Colonic mucosa (tissue), 4 donors: ENCODE measurements around the gene WDR83. TPM values are rescaled to one million over a fixed set of nuclear protein-coding genes. Genes with fewer than 3 reads are reported as not detected.
A peak's percentile ranks its signal among the peaks of the same experiment; 100 is the strongest.
"Not testable (repeated sequence)": the region's sequence is repeated elsewhere in the genome, so short reads cannot be mapped to it uniquely, and the experiment has no call there.

ENCODE experiments used
- DNase-seq: peaks from one replicate; pipeline ENCODE4 v3.0.0-alpha.2; 2020
- H3K27ac ChIP-seq: fragments of 200-600 bp; one replicate; pipeline ENCODE4 v1.8.0; 2021
- H3K27me3 ChIP-seq: fragments of 200-600 bp; one replicate; pipeline ENCODE4 v1.8.0; 2021
- H3K36me3 ChIP-seq: fragments of 200-600 bp; one replicate; pipeline ENCODE4 v1.8.0; 2021
- H3K4me1 ChIP-seq: fragments of 200-600 bp; one replicate; pipeline ENCODE4 v1.8.0; 2021; ENCODE audit warnings: mild to moderate bottlenecking
- H3K4me3 ChIP-seq: fragments of 200-600 bp; one replicate; pipeline ENCODE4 v1.8.0; 2021
- H3K9ac ChIP-seq, 2 donors: one replicate each; pipeline ENCODE4 v1.7.0; 2013; ENCODE audit warnings: control low read depth in 2 of 2, low read depth in 2 of 2, low read length in 2 of 2
- H3K9me3 ChIP-seq: fragments of 200-600 bp; one replicate; pipeline ENCODE4 v1.8.0; 2021
- CTCF ChIP-seq: fragments of 200-600 bp; IDR thresholded peaks from one replicate; pipeline ENCODE4 v1.8.0; 2022; ENCODE audit warnings: antibody characterized with exemption, mild to moderate bottlenecking
- intact Hi-C: fragments of 100-400 bp; cut with DNase I; formaldehyde crosslinking; loops from one replicate; pipeline ENCODE4 v1.14.1; 2022
- total RNA-seq, 2 donors: library from RNA; stranded (reverse); fragmentation: NEBNext Ultra II Directional in 1 of 2; extraction: Animal tissue kit (Norgen Biotek cat#: 25700) in 1 of 2; gene quantifications; one replicate each; pipeline ENCODE4 v1.2.1, GENCODE V29; 2021
- donor health status: healthy.
- donor health status: DM: no; HTN: no; CAD: no.
- donor health status: DM: no; HTN: no; CAD: no.

Gene WDR83
- total RNA-seq, 2 donors from 2014 or later: 7.3 to 17.9 TPM

DNA sequence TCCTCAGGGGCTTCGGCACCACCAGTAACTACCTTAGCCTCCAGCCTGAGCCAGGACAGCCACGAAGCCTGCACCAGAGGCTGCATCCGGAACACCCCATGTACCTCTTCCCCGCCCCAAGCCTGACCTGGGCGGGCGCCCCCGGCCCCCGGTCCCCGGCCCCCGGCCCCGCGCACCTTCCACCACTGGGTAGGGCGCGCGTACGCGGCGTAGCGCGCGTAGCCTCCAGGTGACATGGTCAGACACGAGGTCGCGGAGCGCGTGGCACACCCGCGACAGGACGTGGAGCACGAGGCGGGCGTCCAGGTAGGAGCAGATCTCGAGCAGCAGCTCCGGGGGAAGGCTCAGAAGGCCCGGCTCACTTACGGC is 29.4 kb downstream of the WDR83 start:
- Histone ChIP-seq H3K27ac (no peak overlapping the region), H3K27me3 (no peaks in the 10 kb centered on the region), H3K9me3 (no peaks in the 10 kb centered on the region), H3K9ac (peak overlapping the region; percentile 62 to 81), H3K4me1 (peaks cover 5% of the 10 kb centered on the region), H3K36me3 (no peaks in the 10 kb centered on the region), H3K4me3 (peak overlapping the region; percentile 75)
- DNase-seq: no peak
- intact Hi-C loops: no loop called here
- no peak for TF ChIP-seq CTCF

- no peak for TF ChIP-seq CTCF
- Histone ChIP-seq H3K9me3 (no peaks in the 10 kb centered on the region), H3K36me3 (no peaks in the 10 kb centered on the region), H3K4me1 (peaks cover 5% of the 10 kb centered on the region), H3K27me3 (no peaks in the 10 kb centered on the region), H3K27ac (peak within 1 kb of the TSS; percentile 58), H3K4me3 (peak within 1 kb of the TSS; percentile 75), H3K9ac (peak within 1 kb of the TSS; percentile 64 to 81)
- intact Hi-C loops: no loop called here
- DNase-seq: peak; percentile 97
Observed at GRCh38 chr19:12696366-12697335, 30.0 kb downstream of the WDR83 start, which contains the start of gene FBXW9. Gene FBXW9, minus strand, starts transcription at chr19:12696631. Its CDS starts 50 bp downstream, at chr19:12696581.

DNA sequence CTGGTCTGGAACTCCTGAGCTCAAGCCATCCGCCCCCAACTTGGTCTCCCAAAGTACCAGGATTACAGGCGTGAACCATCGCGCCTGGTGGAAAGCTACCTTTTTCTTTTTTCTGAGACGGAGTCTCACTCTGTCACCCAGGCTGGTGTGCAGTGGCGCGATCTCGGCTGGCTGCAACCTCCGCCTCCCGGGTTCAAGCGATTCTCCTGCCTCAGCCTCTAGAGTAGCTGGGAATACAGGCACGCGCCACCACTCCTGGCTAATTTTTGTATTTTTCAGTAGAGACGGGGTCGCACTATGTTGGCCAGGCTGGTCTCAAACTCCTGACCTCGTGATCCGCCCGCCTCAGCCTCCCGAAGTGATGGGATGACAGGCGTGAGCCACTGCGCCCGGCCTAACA is 30.8 kb downstream of the WDR83 start:
- not testable (repeated sequence) for DNase-seq

DNA sequence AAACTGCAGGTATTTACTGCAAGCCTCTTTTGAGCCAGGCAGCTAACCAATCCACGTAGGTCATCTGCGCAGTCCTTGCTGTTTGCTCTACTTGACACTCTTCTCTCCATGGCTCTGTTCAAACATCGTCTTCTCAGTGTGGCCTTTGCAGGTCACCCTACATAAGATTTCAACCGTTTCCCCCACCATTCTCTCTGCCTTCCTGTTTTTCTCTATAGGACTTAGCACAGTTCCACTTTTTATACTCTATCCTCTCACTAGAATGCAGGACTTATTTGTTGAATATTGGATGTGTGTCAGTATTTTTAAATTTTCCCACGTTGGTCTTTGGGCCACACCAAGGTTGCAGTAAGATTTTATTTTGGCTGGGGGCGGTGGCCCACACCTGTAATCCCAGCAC is 31.5 kb downstream of the WDR83 start:
- no peak overlapping the region for H3K4me3 ChIP-seq
- H3K4me1 ChIP-seq: peaks cover 5% of the 10 kb centered on the region
- no peaks in the 10 kb centered on the region for H3K27me3 ChIP-seq
- DNase-seq: no peak
- intact Hi-C loops: no loop called here
- TF ChIP-seq CTCF: no peak
- H3K9ac ChIP-seq: no peak overlapping the region
- H3K9me3 ChIP-seq: no peaks in the 10 kb centered on the region
- H3K36me3 ChIP-seq: peaks cover under 1% of the 10 kb centered on the region
- H3K27ac ChIP-seq: no peak overlapping the region

More for the DNA sequence above, 30.8 kb downstream of the WDR83 start:
- intact Hi-C loops, H3K4me3 ChIP-seq, H3K9ac ChIP-seq, H3K27ac ChIP-seq, H3K4me1 ChIP-seq, H3K9me3 ChIP-seq, H3K27me3 ChIP-seq, H3K36me3 ChIP-seq: not testable (repeated sequence)

GRCh38 chr19:12701596-12702282 is 35.1 kb downstream of the WDR83 start:
- intact Hi-C loops: no loop called here
- no peak overlapping the region for H3K9ac ChIP-seq
- H3K27me3 ChIP-seq: no peaks in the 10 kb centered on the region
- peaks cover 25% of the 10 kb centered on the region for H3K36me3 ChIP-seq
- no peaks in the 10 kb centered on the region for H3K4me1 ChIP-seq
- H3K4me3 ChIP-seq: no peak overlapping the region
- H3K27ac ChIP-seq: no peak overlapping the region
- TF ChIP-seq CTCF: no peak
- no peaks in the 10 kb centered on the region for H3K9me3 ChIP-seq
- DNase-seq: no peak
